ENCODE results near the gene CCDC34.

CCDC34 gene

DNA sequence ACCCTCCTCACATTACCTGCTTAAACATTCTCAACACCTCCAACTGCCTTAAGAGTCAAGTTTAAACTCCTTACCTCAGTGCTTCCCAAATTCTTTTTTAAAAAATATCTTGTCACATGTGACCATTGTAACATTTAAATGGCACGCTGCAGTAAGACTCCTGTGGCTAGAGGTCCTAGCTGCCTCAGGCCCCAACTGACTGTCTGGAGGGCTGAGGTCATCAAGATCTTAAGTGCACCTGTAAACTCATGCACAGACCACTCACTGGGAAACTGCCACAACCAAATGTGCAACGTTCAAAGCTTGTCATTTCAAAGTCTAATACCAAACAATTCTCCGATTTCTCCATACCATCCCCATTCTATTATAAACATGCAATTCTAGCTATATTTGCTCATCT lies 16.4 kb upstream of the CCDC34 start:
- H3K4me3 ChIP-seq (ENCODE audit: low read depth, low read length), result no peak overlapping the region
- no peak for DNase-seq (ENCODE audit: low read depth)
- TF ChIP-seq, protein P1, sequence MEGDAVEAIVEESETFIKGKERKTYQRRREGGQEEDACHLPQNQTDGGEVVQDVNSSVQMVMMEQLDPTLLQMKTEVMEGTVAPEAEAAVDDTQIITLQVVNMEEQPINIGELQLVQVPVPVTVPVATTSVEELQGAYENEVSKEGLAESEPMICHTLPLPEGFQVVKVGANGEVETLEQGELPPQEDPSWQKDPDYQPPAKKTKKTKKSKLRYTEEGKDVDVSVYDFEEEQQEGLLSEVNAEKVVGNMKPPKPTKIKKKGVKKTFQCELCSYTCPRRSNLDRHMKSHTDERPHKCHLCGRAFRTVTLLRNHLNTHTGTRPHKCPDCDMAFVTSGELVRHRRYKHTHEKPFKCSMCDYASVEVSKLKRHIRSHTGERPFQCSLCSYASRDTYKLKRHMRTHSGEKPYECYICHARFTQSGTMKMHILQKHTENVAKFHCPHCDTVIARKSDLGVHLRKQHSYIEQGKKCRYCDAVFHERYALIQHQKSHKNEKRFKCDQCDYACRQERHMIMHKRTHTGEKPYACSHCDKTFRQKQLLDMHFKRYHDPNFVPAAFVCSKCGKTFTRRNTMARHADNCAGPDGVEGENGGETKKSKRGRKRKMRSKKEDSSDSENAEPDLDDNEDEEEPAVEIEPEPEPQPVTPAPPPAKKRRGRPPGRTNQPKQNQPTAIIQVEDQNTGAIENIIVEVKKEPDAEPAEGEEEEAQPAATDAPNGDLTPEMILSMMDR (IDR thresholded peaks at IDR 0.05; ENCODE audit: control insufficient read depth, extremely low read depth, insufficient read depth), result no peak

DNA sequence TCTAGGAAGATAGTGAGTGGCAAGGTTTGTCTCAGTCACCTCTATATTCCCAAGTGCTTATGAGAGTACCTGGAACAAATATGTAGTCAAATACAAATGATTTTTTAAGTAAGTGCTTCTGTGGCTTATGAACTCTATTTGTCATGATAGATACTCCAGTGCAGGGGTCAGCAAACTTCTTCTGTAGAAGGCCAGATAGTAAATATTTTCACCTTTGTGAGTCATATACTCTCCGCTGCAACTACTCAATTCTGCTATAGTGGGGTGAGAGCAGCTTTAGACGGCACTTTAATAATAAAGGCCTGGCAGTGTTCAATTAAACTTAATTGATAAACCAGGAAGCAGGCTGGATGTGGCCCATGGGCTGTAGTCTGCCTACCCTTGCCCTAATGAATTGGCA lies 12.4 kb upstream of the CCDC34 start:
- TF ChIP-seq, protein P1 (IDR thresholded peaks at IDR 0.05; ENCODE audit: control insufficient read depth, extremely low read depth, insufficient read depth), result no peak
- no peak overlapping the region for H3K4me3 ChIP-seq (ENCODE audit: low read depth, low read length)
- DNase-seq (ENCODE audit: low read depth), result no peak

DNA sequence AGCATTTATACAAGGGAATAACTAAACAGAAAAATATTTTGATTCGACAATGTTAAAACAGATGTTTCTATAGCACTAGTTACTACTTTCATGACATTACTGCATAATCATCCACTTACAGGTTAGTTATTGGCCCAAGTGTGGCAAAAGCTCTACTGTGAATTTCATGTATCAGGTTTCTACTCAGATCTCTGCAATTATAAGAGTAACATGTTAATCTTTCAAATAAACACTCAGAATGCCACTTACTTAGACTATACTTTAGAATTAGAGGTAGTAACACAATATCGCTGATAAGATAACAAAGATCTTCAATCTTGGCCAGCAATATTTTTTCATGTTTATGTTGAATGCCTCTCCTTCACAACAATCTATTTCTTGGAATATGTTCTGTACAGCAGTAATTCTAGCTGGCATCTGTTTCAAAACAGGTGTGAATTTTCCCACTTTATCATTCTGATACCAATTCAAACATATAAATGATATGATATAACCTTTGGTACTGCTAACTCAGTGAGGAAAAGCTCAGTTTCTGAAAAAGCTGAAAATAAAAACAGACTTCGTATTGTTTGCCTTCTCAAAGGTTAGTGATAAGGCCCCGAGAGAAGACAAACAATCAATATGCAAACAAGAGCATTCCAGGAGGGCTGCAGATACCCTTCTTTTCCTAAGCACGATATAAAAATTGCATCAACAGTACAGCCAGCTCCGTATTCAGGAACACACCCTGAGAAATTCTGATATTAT lies 11.0 kb upstream of the CCDC34 start:
- no peak for DNase-seq (ENCODE audit: low read depth)

DNA sequence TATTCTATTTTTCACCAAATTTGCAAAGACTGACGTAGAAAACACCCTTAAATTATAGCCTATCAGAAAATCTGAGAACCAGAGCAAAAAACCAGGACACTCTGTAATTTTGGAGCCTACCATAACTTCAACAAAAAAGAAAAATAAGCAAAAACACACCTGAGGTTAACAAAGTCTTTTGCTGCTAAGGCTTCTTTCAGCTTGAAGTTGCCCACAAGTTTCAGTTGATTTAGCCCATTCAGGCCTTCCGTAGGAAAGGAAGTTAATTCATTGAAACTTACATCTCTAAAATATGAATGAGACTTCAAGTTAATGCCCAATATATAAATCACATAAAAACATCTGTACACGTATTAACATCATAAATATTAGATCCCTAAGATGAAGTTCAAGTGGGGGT lies 10.4 kb upstream of the CCDC34 start:
- DNase-seq (ENCODE audit: low read depth), result no peak
- H3K4me3 ChIP-seq (ENCODE audit: low read depth, low read length), result no peak overlapping the region
- TF ChIP-seq, protein P1 (IDR thresholded peaks at IDR 0.05; ENCODE audit: control insufficient read depth, extremely low read depth, insufficient read depth), result no peak

More for the DNA sequence above, 11.0 kb upstream of the CCDC34 start:
- TF ChIP-seq, protein P1 (IDR thresholded peaks at IDR 0.05; ENCODE audit: control insufficient read depth, extremely low read depth, insufficient read depth), result no peak
- H3K4me3 ChIP-seq (ENCODE audit: low read depth, low read length), result no peak overlapping the region

DNA sequence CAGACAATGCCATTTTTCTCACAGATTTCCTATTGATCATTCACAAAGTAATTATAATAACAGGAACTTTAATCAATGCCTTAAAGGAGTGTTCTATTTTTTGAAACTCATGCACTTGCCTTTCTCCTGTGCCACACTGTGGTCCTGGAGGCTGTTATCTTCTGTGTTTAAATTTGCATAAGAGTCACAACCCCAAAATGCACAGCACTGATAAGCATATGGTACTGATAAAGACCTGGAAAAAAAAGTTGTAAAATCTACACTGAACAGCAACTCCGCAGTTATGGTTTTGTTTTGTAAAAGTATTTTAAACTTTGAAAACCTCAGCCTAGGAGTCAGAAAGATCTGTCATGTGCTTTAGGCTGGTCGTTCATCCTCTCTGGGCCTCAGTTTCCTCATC lies 9.1 kb upstream of the CCDC34 start:
- TF ChIP-seq, protein P1 (IDR thresholded peaks at IDR 0.05; ENCODE audit: control insufficient read depth, extremely low read depth, insufficient read depth), result no peak
- no peak for DNase-seq (ENCODE audit: low read depth)
- no peak overlapping the region for H3K4me3 ChIP-seq (ENCODE audit: low read depth, low read length)

DNA sequence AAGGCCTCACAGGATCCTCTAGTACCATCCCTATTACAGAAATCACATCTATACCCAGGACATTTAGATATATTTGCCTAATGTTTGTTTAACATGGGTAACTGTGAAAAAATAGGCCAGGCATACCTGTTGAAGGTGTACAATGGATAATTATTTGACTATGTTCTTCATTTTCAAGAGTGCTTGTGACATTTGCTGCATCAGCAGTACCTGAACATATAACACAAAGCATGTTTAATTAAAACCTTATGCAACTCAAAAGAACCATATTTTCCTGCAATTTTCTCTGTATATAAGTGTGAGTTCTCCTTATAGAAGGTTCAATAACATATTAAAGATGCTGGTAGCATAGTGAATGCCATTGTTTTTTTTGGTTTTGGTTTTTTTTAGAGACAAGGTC lies 8.5 kb upstream of the CCDC34 start:
- no peak for DNase-seq (ENCODE audit: low read depth)
- TF ChIP-seq, protein P1 (IDR thresholded peaks at IDR 0.05; ENCODE audit: control insufficient read depth, extremely low read depth, insufficient read depth), result no peak
- H3K4me3 ChIP-seq (ENCODE audit: low read depth, low read length), result no peak overlapping the region

DNA sequence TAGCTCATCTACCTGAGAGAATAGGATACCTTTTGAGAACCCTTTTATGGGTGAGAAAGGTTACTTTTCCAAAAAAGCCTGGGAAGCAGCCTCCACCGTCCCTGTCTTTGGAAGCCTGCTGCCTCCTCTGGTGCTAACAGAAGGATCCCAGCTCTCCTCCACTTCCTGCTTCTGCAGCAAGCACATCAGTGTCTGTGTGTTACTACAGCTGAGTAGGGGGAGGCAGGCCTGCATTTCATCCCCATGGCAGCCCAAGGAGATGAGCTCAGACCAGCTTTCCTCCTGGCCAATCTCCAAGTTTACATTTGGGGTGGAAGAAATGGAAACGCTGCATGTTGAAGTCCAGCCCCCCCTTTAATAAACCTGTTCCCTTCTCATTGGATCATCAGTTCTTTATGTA lies 7.4 kb upstream of the CCDC34 start:
- DNase-seq (ENCODE audit: low read depth), result no peak
- no peak overlapping the region for H3K4me3 ChIP-seq (ENCODE audit: low read depth, low read length)
- TF ChIP-seq, protein P1 (IDR thresholded peaks at IDR 0.05; ENCODE audit: control insufficient read depth, extremely low read depth, insufficient read depth), result no peak
